ENCODE measurements around the gene BRAF. TPM values are rescaled to one million over a fixed set of nuclear protein-coding genes. Genes with fewer than 3 reads are reported as not detected.

The BRAF gene
- total and polyA plus RNA-seq, 2 of the 8 experiments (the other 6 are each of a cell fraction or from before 2014, with no cell fraction given) = 11.4 to 32.6 TPM

DNA sequence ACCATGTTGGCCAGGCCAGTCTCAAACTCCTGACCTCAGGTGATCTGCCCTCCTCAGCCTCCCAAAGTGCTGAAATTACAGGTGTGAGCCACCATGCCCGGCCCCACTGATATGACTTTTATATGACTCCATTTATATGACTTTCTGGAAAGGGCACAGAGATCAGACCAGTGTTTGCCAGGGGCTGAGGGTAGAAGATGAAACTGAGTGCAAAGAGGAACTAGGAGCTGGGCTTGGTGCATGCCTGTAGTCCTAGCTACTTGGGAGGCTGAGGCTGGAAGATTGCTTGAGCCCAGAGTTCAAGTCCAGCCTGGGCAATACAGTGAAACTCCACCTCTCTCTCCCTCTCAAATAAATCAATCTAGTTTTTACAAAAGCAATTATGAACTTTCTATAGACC lies 7.5 kb downstream of the BRAF start (continued):
- no peak for TF ChIP-seq RAD21 (IDR thresholded peaks at IDR 0.05 in 1 of 2, conservative IDR thresholded peaks at IDR 0.05 in 1 of 2; ENCODE audit: low read depth in 2 of 2, low read length in 2 of 2)
- TF ChIP-seq, protein P1, sequence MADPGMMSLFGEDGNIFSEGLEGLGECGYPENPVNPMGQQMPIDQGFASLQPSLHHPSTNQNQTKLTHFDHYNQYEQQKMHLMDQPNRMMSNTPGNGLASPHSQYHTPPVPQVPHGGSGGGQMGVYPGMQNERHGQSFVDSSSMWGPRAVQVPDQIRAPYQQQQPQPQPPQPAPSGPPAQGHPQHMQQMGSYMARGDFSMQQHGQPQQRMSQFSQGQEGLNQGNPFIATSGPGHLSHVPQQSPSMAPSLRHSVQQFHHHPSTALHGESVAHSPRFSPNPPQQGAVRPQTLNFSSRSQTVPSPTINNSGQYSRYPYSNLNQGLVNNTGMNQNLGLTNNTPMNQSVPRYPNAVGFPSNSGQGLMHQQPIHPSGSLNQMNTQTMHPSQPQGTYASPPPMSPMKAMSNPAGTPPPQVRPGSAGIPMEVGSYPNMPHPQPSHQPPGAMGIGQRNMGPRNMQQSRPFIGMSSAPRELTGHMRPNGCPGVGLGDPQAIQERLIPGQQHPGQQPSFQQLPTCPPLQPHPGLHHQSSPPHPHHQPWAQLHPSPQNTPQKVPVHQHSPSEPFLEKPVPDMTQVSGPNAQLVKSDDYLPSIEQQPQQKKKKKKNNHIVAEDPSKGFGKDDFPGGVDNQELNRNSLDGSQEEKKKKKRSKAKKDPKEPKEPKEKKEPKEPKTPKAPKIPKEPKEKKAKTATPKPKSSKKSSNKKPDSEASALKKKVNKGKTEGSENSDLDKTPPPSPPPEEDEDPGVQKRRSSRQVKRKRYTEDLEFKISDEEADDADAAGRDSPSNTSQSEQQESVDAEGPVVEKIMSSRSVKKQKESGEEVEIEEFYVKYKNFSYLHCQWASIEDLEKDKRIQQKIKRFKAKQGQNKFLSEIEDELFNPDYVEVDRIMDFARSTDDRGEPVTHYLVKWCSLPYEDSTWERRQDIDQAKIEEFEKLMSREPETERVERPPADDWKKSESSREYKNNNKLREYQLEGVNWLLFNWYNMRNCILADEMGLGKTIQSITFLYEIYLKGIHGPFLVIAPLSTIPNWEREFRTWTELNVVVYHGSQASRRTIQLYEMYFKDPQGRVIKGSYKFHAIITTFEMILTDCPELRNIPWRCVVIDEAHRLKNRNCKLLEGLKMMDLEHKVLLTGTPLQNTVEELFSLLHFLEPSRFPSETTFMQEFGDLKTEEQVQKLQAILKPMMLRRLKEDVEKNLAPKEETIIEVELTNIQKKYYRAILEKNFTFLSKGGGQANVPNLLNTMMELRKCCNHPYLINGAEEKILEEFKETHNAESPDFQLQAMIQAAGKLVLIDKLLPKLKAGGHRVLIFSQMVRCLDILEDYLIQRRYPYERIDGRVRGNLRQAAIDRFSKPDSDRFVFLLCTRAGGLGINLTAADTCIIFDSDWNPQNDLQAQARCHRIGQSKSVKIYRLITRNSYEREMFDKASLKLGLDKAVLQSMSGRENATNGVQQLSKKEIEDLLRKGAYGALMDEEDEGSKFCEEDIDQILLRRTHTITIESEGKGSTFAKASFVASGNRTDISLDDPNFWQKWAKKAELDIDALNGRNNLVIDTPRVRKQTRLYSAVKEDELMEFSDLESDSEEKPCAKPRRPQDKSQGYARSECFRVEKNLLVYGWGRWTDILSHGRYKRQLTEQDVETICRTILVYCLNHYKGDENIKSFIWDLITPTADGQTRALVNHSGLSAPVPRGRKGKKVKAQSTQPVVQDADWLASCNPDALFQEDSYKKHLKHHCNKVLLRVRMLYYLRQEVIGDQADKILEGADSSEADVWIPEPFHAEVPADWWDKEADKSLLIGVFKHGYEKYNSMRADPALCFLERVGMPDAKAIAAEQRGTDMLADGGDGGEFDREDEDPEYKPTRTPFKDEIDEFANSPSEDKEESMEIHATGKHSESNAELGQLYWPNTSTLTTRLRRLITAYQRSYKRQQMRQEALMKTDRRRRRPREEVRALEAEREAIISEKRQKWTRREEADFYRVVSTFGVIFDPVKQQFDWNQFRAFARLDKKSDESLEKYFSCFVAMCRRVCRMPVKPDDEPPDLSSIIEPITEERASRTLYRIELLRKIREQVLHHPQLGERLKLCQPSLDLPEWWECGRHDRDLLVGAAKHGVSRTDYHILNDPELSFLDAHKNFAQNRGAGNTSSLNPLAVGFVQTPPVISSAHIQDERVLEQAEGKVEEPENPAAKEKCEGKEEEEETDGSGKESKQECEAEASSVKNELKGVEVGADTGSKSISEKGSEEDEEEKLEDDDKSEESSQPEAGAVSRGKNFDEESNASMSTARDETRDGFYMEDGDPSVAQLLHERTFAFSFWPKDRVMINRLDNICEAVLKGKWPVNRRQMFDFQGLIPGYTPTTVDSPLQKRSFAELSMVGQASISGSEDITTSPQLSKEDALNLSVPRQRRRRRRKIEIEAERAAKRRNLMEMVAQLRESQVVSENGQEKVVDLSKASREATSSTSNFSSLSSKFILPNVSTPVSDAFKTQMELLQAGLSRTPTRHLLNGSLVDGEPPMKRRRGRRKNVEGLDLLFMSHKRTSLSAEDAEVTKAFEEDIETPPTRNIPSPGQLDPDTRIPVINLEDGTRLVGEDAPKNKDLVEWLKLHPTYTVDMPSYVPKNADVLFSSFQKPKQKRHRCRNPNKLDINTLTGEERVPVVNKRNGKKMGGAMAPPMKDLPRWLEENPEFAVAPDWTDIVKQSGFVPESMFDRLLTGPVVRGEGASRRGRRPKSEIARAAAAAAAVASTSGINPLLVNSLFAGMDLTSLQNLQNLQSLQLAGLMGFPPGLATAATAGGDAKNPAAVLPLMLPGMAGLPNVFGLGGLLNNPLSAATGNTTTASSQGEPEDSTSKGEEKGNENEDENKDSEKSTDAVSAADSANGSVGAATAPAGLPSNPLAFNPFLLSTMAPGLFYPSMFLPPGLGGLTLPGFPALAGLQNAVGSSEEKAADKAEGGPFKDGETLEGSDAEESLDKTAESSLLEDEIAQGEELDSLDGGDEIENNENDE (IDR thresholded peaks at IDR 0.05; ENCODE audit: insufficient replicate concordance, low read length) = no peak
- no peak for TF ChIP-seq ZNF274 (IDR thresholded peaks at IDR 0.05; ENCODE audit: borderline replicate concordance, extremely low read depth, low read length)
- no peak for TF ChIP-seq TBP (IDR thresholded peaks at IDR 0.05; ENCODE audit: low read depth, low read length)
- TF ChIP-seq SAP30 (IDR thresholded peaks at IDR 0.05; ENCODE audit: insufficient read depth, insufficient replicate concordance, low read length) = no peak
- no peak for TF ChIP-seq SRF (IDR thresholded peaks at IDR 0.05; ENCODE audit: low read depth, low read length)
